LNCaP clone FGC (cell line): Measurements from ENCODE around the gene CPEB3.

Source experiments
- DNase-seq: peaks from one replicate; pipeline ENCODE4 v3.0.0-alpha.2; 2011; ENCODE audit warnings: low read depth
- H3K4me3 ChIP-seq: 2 replicates; pipeline ENCODE4 v1.5.1; 2011; ENCODE audit warnings: mild to moderate bottlenecking, low read depth, low read length, control low read depth
- CTCF ChIP-seq: IDR thresholded peaks from 2 replicates; pipeline ENCODE4 v1.5.1; 2012; ENCODE audit warnings: mild to moderate bottlenecking; ENCODE audit not compliant: control insufficient read depth, insufficient read depth; ENCODE audit errors: extremely low read depth

Gene CPEB3

GRCh38 chr10:92173996-92174395 is 116.9 kb downstream of the CPEB3 start:
- TF ChIP-seq CTCF, result no peak
- H3K4me3 ChIP-seq, result no peak overlapping the region
- no peak for DNase-seq

DNA sequence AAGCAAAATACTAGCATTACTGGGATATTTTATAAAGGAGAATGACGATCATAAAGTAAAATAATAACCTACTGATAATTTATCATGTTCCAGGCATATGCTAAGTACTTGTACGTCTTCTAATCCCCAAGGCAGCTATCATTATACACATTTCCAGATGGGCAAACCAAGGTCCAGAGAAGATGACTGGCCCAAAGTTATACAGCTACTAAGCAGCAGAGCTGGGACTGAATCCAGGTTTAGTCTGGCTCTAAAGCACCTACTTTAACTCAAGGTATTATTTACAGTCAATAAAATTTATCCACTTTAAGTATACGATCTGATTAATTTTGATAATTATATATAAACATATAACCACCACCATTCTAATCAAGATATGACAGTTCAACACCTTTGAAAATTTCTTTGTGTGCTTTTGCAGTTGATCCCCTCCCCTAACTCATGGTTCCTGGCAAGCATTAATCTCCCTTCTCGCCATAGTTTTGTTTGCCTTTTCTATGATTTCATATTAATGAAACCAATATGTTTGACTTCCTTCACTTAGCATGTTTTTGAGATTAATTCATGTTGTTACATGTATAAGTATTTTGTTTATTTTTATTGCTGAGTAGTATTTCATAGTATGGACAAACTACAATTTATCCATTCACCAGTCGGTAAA is 126.7 kb downstream of the CPEB3 start:
- TF ChIP-seq CTCF, result no peak
- H3K4me3 ChIP-seq, result no peak overlapping the region
- DNase-seq, result peak; percentile 6

GRCh38 chr10:92162541-92162940 is 128.3 kb downstream of the CPEB3 start:
- H3K4me3 ChIP-seq, result no peak overlapping the region
- TF ChIP-seq CTCF, result no peak
- no peak for DNase-seq

- no peak overlapping the region for H3K4me3 ChIP-seq
- TF ChIP-seq CTCF, result no peak
- DNase-seq, result peak; percentile 64
Observed at GRCh38 chr10:92156874-92157773, 133.8 kb downstream of the CPEB3 start.

DNA sequence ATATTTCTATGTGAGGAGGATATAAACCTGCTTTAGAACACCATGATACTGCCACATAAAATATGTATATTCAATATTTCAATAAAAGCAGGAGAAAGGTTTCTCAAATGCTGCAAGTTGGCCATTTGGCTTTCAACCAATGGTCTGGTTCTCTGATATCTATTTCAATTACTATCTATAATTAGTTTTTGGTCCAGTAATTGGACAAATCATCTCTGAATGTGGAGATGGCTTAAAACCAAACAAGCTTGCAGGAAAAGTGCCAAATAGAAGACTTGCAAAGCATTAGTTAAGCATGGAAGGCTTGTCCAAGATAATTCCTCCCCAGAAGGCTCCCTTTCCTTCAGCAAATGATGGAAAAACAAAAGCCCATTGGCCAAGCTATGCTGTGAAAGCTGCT is 140.1 kb downstream of the CPEB3 start:
- no peak for TF ChIP-seq CTCF
- no peak for DNase-seq
- no peak overlapping the region for H3K4me3 ChIP-seq

GRCh38 chr10:92149261-92149660 is 141.6 kb downstream of the CPEB3 start:
- no peak for DNase-seq
- no peak overlapping the region for H3K4me3 ChIP-seq
- TF ChIP-seq CTCF, result no peak
